ENCODE results near the gene RHBDD3.
"Not testable (repeated sequence)": the region's sequence is repeated elsewhere in the genome, so short reads cannot be mapped to it uniquely, and the experiment has no call there.

Gene RHBDD3

DNA sequence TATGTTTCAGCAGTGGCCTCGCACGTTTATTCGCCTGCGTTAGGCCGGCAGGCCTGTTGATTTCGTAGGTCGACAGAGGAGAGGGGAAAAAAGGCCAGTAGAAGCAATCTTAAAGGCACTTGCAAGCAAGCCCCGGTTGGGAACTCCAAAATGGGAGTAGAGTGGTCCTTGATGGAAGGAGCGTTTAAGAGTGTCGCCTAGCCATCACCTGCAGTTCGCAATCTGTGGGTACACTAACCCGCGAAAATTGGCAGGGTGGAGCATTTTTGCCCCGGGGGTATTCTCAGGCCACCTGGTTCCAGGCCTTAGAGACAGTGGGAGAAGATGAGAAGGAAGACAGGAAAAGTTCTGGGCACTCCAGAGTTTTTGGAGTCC is 1.4 kb upstream of the RHBDD3 start:
- DNase-seq = no peak

DNA sequence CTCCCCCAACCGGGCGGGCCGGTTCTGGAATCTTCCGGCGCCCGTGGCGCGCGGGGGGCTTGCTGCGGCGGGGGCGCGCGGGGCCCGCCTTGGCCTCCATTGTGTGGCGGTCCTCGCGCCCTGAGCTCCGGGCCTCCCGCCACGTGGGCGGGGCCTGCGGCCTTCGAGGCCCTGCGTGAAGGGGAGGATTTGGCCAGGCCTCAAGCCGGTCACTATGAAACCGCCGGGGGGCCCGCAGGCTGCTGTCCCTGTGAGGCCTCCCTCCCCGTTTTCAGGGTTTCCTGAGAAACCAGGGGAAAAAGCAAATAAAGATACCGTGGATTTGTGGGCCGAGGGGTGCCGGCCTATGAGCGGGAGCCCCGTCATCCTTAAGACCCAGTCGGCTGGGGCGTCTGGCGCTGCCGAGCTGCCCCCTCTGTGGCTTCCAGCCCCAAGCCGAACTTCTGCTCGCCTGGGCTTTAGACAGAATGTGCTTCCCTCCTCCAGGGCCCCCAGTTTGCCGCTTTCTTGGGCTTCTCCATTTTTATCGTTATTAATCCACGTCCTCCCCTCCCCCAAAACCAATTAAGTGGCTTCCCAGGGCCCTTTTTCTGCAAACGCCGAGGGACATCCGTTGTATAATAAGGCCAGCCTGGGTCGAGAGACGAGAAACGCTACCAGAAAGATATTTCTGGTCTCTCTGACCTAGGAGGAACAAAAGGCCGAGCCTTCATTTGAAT is 889 bp upstream of the RHBDD3 start:
- no peak for DNase-seq

DNA sequence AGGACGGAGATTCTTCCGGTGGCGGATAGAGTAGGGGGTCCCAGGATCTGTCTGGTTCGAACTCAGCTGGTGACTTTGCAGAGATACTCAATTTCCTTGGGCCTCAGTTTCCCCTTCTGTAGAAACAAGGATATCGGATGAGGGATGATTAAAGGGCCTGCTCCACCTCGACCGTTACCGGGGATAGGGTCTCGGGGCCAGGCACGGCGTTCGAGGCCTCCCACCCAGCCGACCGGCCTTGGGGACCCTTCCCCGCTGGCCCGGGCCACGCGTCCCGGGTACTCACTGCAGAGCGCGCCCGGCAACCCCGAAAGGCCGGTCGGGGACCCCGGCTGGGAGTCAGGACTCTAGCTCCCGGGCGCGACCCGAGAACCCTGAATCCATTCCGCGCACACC is 321 bp downstream of the RHBDD3 start:
- no peak for DNase-seq

DNA sequence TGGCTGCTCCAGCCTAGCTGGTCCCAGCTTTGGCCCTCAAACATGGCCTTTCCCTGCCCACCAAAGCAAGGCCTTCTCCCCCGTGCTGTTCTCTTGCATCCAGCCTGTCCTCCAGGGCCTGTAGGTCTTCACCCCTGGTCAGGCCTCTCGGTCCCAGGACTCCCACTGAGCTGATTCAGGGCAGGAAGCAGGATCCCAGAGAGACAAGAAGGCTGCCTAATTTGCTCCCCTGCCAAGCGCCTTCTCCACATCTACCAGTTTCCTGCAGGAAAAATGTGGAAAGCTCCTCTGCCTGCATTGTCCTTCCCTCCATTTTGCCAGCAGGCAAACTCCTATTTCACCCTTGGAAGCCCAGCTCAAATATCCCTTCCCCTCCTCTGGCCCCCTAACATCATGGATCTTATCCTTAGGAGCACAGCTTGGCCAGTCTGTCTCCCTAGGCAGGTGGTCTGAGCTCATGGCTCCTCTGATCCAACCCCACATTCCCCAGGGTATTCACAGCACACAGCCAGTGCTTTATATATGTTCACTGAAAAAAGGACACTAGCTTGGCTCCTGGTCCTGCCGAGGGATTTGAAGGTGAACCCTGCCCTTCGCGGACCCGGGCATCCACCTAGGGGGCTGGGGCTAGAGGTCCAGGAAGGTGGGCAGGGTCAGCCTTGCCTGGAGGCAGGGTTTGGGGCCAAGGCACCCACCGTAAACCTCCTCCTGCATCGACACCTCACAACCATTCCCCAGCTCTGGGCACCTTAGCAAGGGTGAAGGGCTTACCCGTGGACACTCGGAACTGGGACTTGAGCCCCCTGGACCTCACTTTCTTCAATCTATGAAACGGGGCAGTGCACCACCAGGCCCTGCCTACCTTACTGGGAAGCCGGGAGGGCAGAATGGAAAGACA is 968 bp downstream of the RHBDD3 start:
- no peak for DNase-seq

DNA sequence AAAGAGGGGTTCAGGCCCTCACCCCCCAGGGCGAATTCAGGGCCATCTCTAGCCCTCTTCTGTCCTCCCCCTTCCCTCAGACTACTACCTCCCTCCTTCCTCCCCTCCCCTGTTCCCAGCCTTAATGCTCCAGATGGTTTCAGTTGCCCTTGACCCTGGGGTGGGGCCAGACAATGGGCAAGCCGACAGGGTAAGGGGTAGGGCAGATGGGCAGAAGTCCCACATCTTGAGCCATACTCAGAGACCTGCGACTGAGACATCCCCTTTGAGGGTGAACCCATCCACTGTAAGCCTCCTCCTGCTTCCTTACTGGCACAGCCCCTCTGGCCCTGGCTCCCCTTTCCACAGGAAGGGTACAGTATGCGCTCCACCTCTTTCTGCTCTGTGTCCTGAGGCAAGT is 1.9 kb downstream of the RHBDD3 start:
- no peak for DNase-seq

DNA sequence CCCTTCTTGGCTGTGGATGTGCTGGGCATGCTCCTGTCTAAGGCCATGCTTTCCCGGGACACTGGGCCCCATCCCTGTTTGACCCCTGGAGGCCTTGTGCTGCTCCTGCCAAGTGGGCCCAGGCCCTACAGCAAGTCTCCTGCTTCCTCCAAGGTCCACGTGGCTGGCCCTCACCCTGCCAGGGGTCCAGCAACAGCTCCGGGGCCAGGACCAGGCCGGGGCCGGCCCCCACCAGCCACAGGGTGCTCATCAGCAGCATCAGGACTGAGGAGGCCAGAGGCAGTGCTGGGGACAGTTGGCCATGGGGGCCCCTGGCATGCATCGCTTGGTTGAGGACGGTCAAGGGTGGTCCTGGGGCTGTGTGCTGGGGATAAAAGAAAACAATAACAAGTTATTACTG is 2.5 kb downstream of the RHBDD3 start:
- DNase-seq = no peak

DNA sequence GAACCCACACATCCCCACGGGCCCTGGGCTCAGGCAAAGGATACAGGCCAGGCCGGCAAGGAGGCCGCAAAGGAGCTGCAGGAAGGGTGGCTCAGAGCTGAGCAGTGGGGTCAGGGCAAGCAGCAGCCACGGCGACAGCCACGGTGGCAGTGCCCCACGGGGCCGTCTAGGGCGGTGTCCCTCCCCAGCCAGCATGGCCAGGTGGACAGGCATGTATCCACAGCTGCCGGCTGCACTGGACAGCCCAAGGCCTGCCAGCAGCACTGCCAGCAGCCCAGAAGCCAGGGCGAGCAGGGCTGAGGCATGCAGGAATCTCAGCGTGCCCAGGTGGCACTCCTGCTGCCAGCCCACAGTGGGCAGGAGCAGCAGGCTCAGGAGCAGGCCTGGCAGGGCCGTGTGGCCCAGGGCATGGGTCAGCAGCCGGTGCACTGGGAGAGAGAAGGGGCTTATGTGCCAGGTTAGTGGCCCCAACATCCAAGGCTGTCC is 3.9 kb downstream of the RHBDD3 start:
- DNase-seq = no peak

DNA sequence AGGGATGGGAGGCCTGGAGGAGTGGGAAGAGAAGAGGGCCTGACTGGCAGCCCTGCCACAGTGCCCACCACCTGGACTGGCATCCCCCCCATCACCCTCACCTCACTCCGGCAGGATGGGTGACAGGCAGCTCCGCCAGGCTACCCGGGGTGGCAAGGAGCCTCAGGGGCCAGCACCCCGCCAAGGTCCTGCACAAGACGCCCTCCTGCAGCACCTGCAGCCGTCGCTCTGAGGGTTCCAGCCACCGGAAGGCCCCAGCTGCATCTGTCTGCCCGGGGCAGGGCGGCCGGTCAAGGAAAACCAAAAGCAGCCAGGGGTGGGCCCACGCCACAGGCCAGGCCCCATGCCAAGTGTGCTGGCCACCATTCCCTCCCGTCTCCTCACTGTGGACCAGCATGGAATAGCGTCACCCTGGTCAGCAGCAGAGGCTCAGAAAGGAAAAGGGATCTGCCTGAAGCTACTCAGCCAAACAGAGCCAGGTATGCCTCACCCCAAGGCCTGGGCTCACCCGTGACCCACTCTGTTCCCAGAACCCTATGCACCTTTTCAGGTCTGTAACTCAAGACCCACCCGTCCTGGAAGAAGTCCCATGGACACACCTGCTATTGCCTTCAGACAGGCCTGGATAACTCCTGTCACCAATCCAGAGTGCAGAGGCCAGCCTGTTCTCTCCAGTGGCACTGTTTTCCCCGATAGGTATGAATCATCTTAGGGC is 7.0 kb downstream of the RHBDD3 start:
- DNase-seq = no peak

DNA sequence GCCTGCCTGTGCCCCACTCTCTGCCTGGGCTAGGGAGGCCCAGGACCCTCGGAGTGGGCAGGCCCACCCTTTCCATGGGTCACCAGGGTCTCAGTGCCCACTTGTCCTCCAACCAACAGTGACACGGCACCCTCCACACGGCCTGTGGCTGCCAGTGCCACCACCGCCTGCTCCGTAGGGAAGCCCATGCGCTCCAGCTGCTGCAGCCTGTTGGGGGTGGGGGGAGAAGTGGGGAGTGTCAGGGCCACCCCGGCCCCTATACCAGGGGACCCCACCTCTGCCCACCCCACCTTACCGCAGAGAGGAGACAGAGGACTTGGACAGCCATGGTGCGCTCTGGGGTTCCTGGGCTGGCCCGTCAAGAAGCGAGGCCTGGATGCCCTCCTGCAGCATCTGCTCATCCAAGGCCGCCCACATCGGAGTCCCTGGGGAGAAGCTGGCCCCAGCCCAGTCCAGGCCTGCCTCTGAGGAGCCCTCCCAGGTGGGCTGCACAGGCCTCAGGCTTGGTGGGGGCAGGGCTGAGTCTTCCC is 7.7 kb downstream of the RHBDD3 start:
- DNase-seq = no peak

DNA sequence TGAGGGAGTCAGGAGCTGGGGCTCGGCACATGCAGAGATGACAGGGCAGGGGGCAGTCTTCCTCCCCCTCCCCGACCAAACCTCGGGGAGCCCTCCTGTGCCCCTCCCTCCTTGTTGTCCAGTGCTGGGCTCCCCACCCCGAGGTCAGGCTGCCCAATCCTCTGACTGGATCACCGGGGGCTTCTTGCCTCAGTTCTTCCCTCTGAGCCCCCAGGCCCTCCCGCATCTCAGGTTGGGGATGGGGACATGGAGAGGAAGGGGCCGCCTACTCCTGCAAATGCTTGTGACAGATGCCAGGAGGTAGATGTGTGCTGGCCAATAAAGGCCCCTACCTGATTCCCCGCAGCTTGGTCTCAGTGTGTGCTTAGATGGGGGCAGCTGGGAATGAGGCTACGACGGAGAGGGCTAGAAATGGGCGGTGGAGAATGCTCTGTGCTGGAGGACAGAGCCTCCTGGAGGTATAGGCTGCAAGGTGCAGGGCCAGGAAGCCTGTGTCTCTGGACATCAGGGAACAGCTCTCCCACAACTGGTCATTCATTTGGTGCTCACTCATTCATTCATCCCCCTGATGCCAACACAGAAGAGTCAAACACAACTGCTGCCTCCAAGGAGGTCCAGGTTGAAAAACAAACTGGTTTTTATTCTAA is 8.4 kb downstream of the RHBDD3 start:
- DNase-seq = no peak

DNA sequence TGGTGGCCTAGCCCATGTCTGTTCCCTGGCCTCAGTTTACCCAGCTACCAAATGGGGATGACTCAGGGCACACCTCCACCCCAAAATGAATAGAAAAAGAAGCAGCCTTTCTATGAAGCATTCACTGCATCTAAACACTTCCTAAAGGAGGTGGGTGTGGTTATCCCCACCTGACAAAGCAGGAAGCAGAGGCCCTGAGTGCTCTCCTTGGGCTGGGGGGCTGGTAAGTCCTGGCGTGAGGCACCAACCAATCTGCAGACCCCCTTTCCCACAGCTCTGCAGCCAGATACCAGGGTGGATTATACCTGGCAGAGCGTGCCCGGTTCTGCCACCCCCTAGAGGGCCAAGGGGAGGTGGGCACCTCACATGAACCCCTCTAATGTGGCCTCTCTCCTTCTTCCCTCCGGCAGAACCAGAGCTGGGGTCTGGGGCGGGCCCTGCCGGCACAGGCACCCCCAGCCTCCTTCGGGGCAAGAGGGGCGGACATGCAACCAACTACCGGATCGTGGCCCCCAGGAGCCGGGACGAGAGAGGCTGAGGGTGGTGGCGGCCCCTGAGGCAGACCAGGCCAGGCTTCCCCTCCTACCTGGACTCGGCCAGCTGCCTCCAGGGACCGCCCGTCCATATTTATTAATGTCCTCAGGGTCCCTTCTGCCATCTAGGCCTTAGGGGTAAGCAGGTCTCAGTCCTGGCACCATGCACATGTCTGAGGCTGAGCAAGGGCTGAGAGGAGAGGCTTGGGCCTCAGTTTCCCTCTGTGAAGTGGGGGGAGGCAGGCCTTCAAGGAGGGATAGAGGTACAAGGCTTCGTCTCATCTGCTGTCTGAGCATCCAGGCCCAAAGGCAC is 9.2 kb downstream of the RHBDD3 start:
- no peak for DNase-seq

DNA sequence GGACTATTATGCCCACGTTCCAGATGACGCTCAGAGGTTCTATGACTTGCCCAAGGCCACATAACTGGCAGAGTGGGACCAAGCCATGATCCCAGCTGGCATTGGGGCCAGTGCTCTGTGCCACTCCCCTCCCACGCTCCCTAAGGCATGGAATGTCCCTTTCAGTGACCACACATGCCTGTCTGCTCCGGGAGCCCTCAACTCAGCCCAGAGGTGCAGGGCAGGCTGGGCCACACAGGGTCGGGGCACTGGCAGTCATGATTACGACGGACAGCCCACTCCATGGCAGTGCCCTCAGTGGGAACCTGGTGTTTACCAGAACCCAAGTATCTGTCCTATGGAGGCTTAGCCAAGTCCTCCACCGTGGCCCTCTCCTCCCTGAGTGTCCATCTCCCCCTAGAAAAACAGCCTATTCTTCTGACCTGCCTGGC is 10.0 kb downstream of the RHBDD3 start:
- no peak for DNase-seq

DNA sequence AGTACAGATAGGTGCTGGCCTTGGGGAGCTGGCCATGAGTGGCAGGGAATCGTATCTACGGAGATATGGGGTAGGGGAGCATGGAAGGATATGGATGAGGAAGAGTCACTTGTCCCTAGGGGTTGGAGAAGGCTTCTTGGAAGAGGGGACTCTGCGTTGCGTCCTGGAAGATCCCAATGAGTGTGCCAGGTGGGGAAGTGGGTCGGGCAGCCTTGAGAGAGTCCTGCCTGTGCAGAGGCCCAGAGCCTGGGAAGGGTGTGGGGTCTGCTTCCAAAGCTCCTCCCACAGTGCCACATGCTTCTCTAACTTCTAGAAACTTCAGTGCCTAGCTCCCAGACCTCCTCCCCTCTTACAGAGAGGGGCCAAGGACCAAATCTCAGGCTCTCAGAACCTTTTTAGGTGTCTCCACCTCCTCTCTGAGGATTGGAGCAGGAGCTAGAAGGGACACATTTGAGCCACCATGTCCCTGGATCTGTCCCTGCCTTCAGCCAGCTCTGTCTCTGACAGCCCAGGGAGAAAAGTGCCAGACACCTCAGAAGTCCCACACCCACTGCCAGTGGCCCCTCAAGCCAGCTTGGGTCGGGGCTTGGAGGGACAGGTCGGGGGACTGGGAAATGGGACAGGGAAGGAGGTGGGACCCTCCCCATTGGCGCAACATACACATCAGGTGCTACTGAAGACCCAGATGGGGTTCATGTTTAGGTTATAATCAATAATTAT is 11.0 kb downstream of the RHBDD3 start:
- DNase-seq = no peak

DNA sequence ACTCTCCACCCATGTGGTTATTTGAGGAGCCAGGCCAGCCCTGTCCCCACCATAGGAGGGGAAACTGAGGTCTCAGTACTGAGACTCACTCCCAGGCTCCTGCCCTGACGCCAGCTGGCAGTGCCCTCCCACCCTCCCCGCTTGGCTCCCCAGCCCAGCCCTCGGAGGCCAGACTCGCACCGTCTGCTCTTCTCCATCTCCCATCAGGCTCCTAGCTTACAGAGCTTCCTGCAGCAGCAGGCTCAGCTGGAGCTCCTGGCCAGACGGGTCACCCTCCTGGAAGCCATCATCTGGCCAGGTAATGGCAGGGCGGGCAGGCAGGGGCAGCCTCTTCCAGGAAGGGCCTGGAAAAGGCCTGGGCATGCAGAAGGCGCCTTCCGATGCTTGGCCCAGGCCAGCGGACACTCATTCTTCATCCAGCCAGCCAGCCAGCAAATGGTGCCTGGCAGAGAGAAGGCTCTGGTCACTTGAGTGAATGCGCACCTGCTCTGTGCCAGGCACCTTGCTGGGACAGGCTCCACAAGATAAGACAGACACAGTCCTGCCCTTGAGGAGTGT is 12.6 kb downstream of the RHBDD3 start:
- DNase-seq = no peak

DNA sequence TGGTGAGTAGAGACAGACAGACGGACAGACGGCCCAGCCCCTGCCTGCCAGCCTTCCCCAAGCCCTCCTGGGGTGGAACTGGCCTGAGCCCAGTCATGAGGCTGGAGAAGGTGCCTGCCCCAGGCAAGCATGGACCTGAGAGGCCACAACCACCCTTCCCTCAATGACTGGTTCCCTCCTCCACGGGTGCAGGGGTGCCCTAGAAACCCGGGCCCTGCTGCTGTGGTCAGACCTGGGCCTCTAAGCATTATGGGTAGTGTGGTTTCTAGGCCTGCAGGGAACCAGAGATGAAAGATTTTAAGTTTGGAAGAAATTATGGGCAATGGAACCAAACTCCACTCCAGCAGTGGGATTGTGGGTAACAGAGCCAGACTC is 13.5 kb downstream of the RHBDD3 start:
- DNase-seq = no peak

DNA sequence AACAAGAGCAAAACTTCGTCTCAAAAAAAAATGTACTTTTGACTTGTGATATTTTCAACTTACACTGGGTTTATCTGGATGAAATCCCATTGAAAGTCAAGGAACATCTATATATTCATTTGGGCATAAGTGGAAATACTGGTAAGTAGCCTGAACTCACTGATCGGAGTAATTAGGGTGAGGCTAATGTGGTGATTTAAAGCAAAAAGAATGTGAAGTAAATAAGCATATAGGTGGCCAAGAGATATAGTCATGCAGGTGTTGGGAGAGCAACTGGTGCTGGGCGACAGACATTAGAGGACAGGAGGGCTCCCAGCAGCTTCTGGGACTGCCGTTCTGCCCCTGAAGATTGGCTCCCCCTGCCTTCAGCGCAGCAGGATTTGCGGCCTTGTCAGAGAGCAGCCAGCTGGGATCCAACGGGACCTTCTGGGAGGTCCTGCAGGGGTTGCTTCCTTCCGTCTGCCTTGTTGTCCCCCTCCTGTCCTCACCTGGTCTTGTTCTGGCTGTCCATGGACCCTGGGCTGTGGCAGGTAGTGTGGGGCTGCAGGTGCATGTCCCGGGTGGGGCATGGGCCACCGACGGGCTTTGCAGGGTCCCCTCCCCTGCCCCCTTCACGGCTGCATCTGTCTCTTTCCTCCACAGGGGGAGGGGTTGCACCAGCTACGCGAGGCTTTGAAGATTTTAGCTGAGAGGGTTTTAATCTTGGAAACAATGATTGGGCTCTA is 14.1 kb downstream of the RHBDD3 start:
- no peak for DNase-seq

DNA sequence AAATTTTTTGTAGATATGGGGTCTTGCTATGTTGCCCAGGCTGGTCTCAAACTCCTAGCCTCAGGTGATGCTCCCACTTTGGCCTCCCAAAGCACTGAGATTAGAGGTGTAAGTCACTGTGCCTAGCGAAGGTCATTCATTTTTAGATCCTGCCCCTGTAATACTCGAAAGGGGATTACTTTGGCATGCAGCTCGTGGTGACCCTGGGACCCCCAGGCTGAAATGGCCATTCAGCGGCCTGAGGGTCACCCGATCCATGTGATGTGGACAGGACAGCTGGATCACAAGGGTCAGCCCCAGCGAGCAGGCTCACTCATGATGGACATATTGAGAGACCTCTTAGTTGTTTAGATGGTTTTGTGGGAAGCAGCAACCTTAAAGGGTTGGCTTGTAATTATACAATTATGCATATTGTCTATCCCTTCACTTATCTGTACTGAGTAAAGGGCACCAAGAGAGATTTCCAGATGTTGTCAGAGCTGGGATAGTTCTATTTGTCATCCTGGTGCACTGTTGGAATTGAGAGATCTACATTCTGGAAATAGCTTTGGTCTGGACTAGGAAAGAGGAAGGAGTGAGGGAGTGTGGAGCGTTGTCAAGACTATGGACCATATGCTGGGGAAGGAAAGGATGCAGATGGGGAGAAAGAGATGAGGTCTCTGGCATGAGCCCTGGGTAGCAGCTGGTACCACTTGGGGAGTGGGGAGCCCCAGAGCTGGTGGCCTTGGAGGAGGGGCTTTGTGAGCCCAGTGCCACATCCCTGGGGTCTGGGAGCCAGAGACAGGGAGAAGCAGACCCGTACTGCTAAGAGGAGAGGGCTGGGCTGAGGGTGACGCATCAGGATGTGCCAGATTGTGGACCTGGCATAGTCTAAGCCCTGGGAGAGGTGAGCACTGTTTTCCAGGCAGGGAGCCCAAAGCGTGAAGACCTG is 15.5 kb downstream of the RHBDD3 start:
- DNase-seq = no peak

DNA sequence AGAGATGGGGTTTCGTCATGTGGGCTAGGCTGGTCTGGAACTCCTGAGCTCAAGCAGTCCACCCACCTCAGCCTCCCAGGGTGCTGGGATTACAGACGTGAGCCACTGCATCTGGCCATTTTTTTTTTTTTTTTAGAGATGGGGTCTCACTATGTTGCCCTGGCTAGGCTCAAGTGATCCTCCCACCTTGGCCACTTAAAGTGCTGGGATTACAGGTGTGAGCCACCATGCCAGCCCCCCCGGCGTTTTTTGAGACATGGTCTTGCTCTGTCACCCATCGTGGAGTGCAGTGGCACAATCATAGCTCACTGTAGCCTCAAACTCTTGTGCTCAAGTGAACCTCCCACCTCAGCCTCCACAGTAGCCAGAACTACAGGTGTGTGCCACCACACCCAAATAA is 16.5 kb downstream of the RHBDD3 start:
- no peak for DNase-seq

DNA sequence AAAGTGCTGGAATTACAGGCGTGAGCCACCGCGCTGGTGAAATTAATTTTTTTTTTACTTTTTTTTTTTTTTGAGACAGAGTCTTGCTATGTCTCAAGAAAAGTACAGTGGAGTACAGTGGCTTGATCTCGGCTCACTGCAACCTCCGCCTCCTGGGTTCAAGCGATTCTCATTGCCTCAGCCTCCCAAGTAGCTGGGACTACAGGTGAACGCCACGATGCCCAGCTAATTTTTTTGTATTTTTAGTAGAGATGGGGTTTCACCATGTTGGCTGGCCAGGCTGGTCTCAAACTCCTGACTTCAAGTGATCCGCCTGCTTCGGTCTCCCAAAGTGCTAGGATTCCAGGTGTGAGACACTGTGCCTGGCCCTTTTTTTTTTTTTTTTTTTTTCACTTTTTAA is 19.9 kb downstream of the RHBDD3 start:
- not testable (repeated sequence) for DNase-seq

Data from NCI-H1694 (cell line).